GDM1 (cell line): ENCODE data around the gene RRAD.
A peak's percentile ranks its signal among the peaks of the same experiment; 100 is the strongest.
"Not testable (repeated sequence)": the region's sequence is repeated elsewhere in the genome, so short reads cannot be mapped to it uniquely, and the experiment has no call there.

Source experiments
- DNase-seq: peaks from one replicate; lab custom pipeline; 2025; lab: John Stamatoyannopoulos, UW

The RRAD gene, protein sequence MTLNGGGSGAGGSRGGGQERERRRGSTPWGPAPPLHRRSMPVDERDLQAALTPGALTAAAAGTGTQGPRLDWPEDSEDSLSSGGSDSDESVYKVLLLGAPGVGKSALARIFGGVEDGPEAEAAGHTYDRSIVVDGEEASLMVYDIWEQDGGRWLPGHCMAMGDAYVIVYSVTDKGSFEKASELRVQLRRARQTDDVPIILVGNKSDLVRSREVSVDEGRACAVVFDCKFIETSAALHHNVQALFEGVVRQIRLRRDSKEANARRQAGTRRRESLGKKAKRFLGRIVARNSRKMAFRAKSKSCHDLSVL

GRCh38 chr16:66925322-66925840 lies at the start of gene RRAD:
RRAD (minus strand) TSS chr16:66925535; CDS start chr16:66925179, 356 bp downstream.
- no peak for DNase-seq

DNA sequence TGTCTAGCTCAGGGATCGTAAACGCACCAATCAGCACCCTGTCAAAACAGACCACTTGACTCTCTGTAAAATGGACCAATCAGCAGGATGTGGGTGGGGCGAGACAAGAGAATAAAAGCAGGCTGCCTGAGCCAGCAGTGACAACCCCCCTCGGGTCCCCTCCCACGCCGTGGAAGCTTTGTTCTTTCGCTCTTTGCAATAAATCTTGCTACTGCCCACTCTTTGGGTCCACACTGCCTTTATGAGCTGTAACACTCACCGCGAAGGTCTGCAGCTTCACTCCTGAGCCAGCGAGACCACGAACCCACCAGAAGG lies 49.6 kb upstream of the RRAD start:
- DNase-seq = not testable (repeated sequence)

- not testable (repeated sequence) for DNase-seq
Measured at GRCh38 chr16:66974156-66974931, 49.0 kb upstream of the RRAD start.

- no peak for DNase-seq
Measured at GRCh38 chr16:66973716-66974115, 48.4 kb upstream of the RRAD start.

GRCh38 chr16:66972983-66973382 lies 47.6 kb upstream of the RRAD start:
- DNase-seq = no peak

- no peak for DNase-seq
Measured at GRCh38 chr16:66970775-66971720, 45.7 kb upstream of the RRAD start.

DNA sequence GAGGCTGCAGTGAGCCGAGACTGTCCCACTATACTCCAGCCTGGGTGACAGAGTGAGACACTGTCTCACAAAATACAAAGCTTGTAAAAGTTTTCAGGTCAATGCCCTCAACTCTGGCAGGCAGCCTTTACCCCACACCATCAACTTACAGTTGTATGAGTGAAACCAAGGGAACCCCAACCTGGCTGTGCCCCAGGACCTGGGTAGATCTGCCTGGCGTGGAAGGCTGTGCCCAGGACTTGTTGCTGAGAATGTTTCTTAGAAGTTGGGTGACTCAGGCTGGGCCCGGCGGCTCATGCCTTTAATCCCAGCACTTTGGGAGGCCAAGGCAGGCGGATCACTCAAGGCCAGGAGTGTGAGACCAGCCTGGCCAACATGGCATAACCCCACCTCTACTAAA lies 43.5 kb upstream of the RRAD start:
- DNase-seq = no peak

DNA sequence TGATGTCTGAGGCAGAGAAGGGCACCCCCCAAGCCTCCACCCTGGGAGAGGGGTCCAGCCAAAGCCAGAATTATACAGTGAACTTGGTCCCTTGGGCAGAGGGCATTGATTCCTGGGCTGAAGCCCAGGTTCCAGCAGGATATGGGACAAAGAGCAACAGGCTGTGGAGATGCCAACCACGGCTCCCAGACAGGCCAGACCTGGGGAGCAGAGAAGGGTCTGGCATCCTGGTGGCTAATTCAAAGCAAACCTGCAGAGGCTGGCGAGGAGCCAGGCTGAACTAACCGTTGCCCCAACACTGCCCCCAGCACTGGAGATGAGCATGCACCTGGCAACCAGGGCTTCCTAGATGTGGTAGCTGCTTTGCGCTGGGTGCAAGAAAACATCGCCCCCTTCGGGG lies 38.7 kb upstream of the RRAD start:
- no peak for DNase-seq

GRCh38 chr16:66961914-66962313 lies 36.6 kb upstream of the RRAD start:
- DNase-seq = no peak

- DNase-seq = peak; percentile 56
Measured at GRCh38 chr16:66961065-66961744, 35.9 kb upstream of the RRAD start, which contains the start of gene CES3. CES3 (plus strand) TSS chr16:66961266; CDS start chr16:66961308, 42 bp downstream.

DNA sequence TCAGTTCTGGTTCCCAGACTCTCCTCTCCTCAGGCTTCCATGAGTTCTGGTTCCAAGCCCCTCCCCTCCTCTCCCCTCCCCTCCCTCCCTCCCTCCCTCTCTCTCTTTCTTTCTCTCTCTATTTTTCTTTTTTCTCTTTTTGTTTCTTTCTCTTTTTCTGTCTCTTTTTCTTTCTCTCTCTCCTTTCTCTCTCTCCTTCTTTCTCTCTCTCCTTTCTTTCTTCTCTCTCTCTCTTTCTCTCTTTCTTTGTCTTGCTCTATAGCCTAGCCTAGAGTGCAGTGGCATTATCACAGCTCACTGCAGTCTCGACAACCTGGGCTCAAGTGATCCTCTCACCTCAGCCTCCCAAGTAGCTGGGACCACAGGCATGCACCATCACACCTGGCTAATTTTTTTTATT lies 34.9 kb upstream of the RRAD start:
- DNase-seq = no peak

DNA sequence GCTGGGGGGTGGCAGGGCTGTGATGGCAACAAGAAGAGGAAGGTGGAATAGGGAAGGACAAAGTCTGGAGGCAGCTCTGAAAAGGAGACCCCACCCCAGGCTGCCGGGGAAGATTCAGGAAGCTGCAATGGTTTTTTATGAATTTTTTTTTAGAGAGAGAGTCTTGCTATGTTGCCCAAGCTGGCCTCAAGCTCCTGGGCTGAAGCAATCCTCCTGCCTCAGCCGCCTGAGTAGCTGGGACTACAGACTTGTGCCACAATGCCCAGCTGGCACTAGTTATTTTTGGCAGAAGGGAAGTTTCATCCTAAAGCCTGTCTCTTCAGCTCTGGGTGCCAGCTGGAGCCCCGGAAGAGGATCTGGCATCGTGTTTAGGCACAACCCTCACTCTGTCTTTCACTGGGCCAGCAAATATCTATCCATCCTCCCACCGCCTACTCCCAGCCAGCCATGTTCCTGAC lies 34.4 kb upstream of the RRAD start:
- no peak for DNase-seq

DNA sequence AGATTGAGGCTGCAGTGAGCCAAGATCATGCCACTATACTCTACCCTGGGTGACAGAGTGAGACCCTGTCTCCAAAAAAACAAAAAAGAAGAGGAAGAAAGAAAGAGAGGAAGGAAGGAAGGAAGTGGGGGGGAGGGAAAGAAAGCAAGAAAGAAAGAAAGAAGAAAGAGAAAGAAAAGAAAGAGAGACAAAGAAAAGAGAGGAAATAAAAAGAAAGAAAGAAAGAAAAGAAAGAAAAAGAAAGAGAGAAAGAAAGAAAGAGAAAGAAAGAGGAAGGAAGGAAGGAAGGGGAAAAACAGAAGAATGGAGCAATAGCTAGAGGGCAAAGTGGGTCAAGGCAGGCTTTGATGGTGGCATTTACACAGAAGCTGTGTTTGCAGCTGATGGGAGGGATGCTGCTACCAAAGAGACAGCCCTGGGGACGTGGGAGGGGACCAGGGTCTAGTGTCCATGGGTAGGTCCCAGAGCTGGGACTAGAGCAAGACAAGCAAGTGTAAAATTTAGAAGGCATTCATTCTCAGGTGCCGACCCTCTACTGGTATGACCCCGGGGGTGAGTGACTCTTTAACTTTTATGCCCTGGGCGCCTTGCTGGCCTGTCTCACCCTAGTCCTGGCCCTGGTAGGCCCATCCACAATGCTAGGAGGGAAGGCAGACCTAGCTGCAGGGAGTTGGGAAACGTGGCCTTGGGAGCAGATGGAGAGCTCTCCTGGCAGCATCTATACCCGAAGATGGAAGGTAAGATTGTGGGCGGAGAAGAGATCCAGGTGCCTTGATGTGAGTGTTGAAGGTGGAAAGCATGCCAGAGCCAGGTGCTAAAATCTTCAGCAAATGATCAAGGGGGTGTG lies 33.7 kb upstream of the RRAD start:
- no peak for DNase-seq

DNA sequence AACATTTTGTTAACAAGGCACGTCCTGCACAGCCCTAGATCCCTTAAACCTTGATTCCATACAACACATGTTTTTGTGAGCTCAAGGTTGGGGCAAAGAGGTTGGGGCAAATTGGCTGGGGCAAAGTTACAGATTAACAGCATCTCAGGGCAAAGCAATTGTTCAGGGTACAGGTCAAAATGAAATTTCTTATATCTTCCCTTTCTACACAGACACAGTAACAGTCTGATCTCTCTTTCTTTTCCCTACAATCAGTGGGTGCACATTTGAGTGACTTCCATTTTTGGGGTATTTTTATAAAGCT lies 30.8 kb upstream of the RRAD start:
- DNase-seq = not testable (repeated sequence)

- not testable (repeated sequence) for DNase-seq
Measured at GRCh38 chr16:66955363-66956153, 30.2 kb upstream of the RRAD start.

DNA sequence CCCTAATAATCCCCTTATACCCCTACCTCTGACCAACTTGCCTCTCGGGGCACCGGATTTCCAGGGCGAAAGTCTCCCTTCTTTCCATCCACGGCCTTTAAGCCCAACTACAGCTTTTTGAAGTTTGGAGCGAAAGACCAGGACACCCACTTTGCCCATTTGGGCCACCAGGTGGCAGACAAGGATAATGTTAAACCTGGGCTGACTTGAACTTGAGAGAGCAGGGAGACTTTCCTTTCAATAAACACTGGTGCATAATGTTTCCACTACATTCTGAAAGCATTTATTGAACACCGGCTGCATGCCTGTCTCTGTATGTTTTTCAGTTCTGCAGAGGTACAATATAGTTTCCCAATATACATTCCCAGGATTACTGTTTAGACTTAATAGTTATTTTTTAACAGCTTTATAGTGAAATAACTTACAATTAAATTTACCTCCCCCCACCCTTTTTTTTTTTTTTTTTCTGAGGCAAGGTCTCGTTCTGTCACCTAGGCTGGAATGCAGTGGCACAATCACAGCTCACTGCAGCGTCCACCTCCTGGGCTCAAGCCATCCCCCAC lies 28.8 kb upstream of the RRAD start:
- peak; percentile 2 for DNase-seq

DNA sequence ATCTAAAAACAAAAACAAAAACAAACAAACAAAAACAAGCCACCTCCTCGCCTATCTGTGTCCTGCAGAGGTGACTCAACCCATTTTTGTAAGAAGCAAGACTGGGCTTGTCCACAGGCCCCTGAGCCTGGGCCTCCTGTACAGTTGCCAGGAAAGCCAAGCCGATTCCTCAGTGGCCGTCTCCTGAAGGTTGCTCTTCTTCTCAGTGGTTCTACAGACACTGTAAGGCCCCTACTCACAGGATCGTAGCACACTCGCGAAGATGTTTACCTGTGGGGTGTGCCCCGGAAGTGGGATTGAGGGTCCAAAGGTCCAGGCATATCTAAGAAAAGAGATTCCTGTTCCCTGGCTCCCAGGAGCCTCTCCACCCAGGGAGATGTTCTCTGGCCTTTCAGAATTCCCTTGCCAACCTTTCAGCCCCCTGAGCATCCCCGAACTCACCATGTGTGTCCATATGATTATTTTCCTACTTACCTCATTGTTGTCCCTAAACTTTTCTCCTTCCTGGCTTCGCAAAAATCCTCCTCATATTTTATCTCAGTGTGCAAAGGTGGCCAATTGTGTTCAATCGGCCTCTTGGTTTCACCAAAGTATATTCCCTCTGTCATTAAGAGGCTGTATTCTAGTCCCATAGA lies 28.2 kb upstream of the RRAD start:
- no peak for DNase-seq

- no peak for DNase-seq
Measured at GRCh38 chr16:66952430-66953110, 27.2 kb upstream of the RRAD start.
